OCI-LY1 (cell line): Measurements from ENCODE around the gene CIDEB.

Experiments used
- H2AFZ ChIP-seq: fragments of 200-600 bp; sonication (generic), shearing (Covaris generic); 2 replicates; pipeline ENCODE4 v1.6.0; 2014; ENCODE audit warnings: antibody characterized with exemption, mild to moderate bottlenecking, low read length
- H3F3A ChIP-seq: fragments of 200-600 bp; sonication (generic), shearing (Covaris generic); 2 replicates; pipeline ENCODE4 v1.6.0; 2014; ENCODE audit warnings: mild to moderate bottlenecking, antibody characterized with exemption, low read length, moderate library complexity; ENCODE audit not compliant: insufficient read depth
- H3K27ac ChIP-seq: fragments of 200-600 bp; sonication (generic); 2 replicates; pipeline ENCODE4 v1.5.1; 2014; ENCODE audit warnings: low read length, mixed run types, mild to moderate bottlenecking, low read depth; ENCODE audit not compliant: poor library complexity, severe bottlenecking
- H3K27me3 ChIP-seq: fragments of 200-600 bp; sonication (generic); 2 replicates; pipeline ENCODE4 v1.6.0; 2014; ENCODE audit warnings: antibody characterized with exemption, mild to moderate bottlenecking, low read length, moderate library complexity; ENCODE audit not compliant: insufficient read depth
- H3K36me3 ChIP-seq: fragments of 200-600 bp; sonication (generic); 2 replicates; pipeline ENCODE4 v1.6.1; 2014; ENCODE audit warnings: mild to moderate bottlenecking, antibody characterized with exemption, low read length, moderate library complexity, mixed read lengths; ENCODE audit not compliant: insufficient read depth
- H3K4me1 ChIP-seq: fragments of 200-600 bp; sonication (generic); 2 replicates; pipeline ENCODE4 v1.5.1; 2014; ENCODE audit warnings: mild to moderate bottlenecking, low read length, moderate library complexity; ENCODE audit not compliant: insufficient read depth, severe bottlenecking
- H3K4me2 ChIP-seq: fragments of 200-600 bp; sonication (generic), shearing (Covaris generic); 2 replicates; pipeline ENCODE4 v1.6.1; 2014; ENCODE audit warnings: low read length
- H3K4me3 ChIP-seq: fragments of 200-600 bp; sonication (generic); 2 replicates; pipeline ENCODE4 v1.5.1; 2014; ENCODE audit warnings: low read length, low read depth, mild to moderate bottlenecking, mixed read lengths; ENCODE audit not compliant: poor library complexity, severe bottlenecking
- H3K79me2 ChIP-seq: fragments of 200-600 bp; shearing (Covaris generic); 2 replicates; pipeline ENCODE4 v1.6.1; 2016; ENCODE audit warnings: mixed run types, low read length, mixed read lengths; ENCODE audit not compliant: insufficient read depth
- H3K9ac ChIP-seq: fragments of 200-600 bp; sonication (generic), shearing (Covaris generic); 2 replicates; pipeline ENCODE4 v1.6.1; 2014; ENCODE audit warnings: mild to moderate bottlenecking, low read length, mixed read lengths
- H3K9me2 ChIP-seq: fragments of 200-600 bp; sonication (generic), shearing (Covaris generic); 2 replicates; pipeline ENCODE4 v1.6.1; 2014; ENCODE audit warnings: low read depth, mild to moderate bottlenecking, low read length, mixed read lengths
- H3K9me3 ChIP-seq: fragments of 200-600 bp; shearing (Covaris generic); 2 replicates; pipeline ENCODE4 v1.6.1; 2014; ENCODE audit warnings: low read length, mixed read lengths
- H4K20me1 ChIP-seq: fragments of 200-600 bp; sonication (generic), shearing (Covaris generic); 2 replicates; pipeline ENCODE4 v1.6.0; 2016; ENCODE audit warnings: mild to moderate bottlenecking, low read length; ENCODE audit not compliant: insufficient read depth
- EZH2 ChIP-seq: fragments of 200-600 bp; sonication (generic), shearing (Covaris generic); IDR thresholded peaks from 2 replicates; pipeline ENCODE4 v1.8.0; 2017; ENCODE audit warnings: borderline replicate concordance, mixed run types, mild to moderate bottlenecking, antibody characterized with exemption, low read length, moderate library complexity, mixed read lengths
- TF ChIP-seq, protein P1 (sequence below): fragments of 200-600 bp; sonication (generic), shearing (Covaris generic); IDR thresholded peaks from 2 replicates; pipeline ENCODE4 v1.5.1; 2017; ENCODE audit warnings: mild to moderate bottlenecking, antibody characterized with exemption, low read length, moderate library complexity, mixed read lengths

The CIDEB gene

DNA sequence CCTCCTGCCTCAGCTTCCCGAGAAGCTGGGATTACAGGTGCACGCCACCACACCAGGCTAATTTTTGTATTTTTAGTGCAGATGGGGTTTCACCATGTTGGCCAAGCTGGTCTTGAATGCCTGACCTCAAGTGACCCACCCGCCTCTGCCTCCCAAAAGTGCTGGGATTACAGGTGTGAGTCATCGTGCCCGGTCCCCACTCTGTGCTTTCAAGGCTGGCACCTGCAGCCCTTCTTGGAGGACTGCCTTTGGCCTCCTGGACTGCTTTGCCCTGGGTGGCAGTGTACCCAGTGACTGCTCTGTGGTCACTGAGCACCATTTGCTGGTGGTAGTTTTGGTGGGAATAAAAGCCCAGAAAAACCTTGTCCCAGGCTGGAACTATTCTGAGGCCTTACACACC is 20.8 kb downstream of the CIDEB start:
- H2AFZ ChIP-seq = no peak overlapping the region
- H3K4me2 ChIP-seq = no peak overlapping the region

DNA sequence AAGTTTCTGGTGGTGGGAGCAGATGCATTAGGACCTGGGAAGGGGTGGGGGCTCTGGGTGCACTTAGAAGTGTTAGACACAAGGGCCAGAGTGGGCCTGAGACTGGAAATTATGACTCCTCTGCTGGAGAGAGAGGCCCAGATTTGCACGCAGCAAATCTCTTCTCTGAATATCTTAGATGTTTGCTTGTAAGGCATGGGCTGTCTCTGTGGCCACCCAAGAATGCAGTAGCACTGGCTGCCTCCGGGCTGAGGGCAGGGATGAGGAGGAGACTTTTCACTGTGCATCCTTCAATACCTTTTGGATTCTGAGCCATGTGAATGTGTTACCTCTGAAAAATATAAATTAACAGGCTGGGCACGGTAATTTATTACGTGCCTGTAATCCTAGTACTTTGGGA is 22.4 kb downstream of the CIDEB start:
- no peaks in the 10 kb centered on the region for H3K4me1 ChIP-seq
- no peaks in the 10 kb centered on the region for H3K9me2 ChIP-seq
- no peaks in the 10 kb centered on the region for H3K27me3 ChIP-seq
- no peak overlapping the region for H3K4me3 ChIP-seq
- H3K9me3 ChIP-seq = no peaks in the 10 kb centered on the region
- no peaks in the 10 kb centered on the region for H3F3A ChIP-seq
- no peak overlapping the region for H3K27ac ChIP-seq
- TF ChIP-seq, protein P1, sequence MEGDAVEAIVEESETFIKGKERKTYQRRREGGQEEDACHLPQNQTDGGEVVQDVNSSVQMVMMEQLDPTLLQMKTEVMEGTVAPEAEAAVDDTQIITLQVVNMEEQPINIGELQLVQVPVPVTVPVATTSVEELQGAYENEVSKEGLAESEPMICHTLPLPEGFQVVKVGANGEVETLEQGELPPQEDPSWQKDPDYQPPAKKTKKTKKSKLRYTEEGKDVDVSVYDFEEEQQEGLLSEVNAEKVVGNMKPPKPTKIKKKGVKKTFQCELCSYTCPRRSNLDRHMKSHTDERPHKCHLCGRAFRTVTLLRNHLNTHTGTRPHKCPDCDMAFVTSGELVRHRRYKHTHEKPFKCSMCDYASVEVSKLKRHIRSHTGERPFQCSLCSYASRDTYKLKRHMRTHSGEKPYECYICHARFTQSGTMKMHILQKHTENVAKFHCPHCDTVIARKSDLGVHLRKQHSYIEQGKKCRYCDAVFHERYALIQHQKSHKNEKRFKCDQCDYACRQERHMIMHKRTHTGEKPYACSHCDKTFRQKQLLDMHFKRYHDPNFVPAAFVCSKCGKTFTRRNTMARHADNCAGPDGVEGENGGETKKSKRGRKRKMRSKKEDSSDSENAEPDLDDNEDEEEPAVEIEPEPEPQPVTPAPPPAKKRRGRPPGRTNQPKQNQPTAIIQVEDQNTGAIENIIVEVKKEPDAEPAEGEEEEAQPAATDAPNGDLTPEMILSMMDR = no peak
- no peak for TF ChIP-seq EZH2
- H3K36me3 ChIP-seq = peaks cover 10% of the 10 kb centered on the region; the same call in 1 of the 2 replicates
- no peak overlapping the region for H2AFZ ChIP-seq
- no peaks in the 10 kb centered on the region for H3K79me2 ChIP-seq
- no peak overlapping the region for H3K4me2 ChIP-seq
- no peak overlapping the region for H3K9ac ChIP-seq
- H4K20me1 ChIP-seq = no peaks in the 10 kb centered on the region

More for the DNA sequence above, 20.8 kb downstream of the CIDEB start:
- Histone ChIP-seq H3K36me3 (peaks cover 25% of the 10 kb centered on the region), H3F3A (no peaks in the 10 kb centered on the region), H4K20me1 (no peaks in the 10 kb centered on the region), H3K27ac (no peak overlapping the region), H3K9ac (no peak overlapping the region), H3K27me3 (no peaks in the 10 kb centered on the region), H3K4me3 (no peak overlapping the region), H3K4me1 (no peaks in the 10 kb centered on the region), H3K9me2 (no peaks in the 10 kb centered on the region), H3K79me2 (no peaks in the 10 kb centered on the region), H3K9me3 (no peaks in the 10 kb centered on the region)
- no peak for TF ChIP-seq EZH2
- TF ChIP-seq, protein P1 = no peak

DNA sequence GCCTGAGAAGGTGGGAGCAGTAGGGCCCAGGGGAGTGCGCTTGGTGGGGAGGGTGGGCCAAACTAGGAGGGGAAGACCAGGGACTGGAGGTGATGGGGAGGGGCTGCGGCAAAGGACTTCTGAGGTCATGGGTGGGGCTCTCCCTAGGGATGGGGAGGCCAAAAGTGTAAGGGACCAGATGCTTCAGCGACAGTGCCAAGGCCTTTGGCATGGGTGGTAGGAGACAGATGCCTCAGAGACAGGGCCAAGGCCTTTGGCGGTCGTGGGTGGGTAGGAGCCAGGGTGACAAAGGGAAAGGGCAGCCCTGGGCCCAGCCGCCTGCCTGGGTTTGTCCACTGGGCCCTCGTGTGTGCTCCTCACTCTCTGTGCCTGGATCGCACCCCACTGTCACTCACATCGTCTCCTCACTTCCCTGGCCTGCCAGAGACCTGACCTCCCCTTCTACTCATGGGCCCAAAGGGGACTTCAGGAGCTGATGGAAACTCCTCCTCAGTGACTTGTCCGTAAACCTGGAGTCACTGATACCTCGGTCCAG is 23.2 kb downstream of the CIDEB start:
- no peaks in the 10 kb centered on the region for H3K79me2 ChIP-seq
- H3K9ac ChIP-seq = no peak overlapping the region
- H3K36me3 ChIP-seq = peaks cover 4% of the 10 kb centered on the region; the same call in 1 of the 2 replicates
- no peak overlapping the region for H2AFZ ChIP-seq
- H3K27ac ChIP-seq = no peak overlapping the region
- H3K4me2 ChIP-seq = no peak overlapping the region
- no peaks in the 10 kb centered on the region for H3F3A ChIP-seq
- H3K9me2 ChIP-seq = no peaks in the 10 kb centered on the region
- no peak for TF ChIP-seq EZH2
- TF ChIP-seq, protein P1 = no peak
- no peaks in the 10 kb centered on the region for H3K27me3 ChIP-seq
- H3K9me3 ChIP-seq = no peaks in the 10 kb centered on the region
- H3K4me1 ChIP-seq = no peaks in the 10 kb centered on the region
- no peaks in the 10 kb centered on the region for H4K20me1 ChIP-seq
- no peak overlapping the region for H3K4me3 ChIP-seq
